Gastrocnemius medialis (tissue), 4 donors: Measurements from ENCODE around the gene SRPK2. TPM values are rescaled to one million over a fixed set of nuclear protein-coding genes. Genes with fewer than 3 reads are reported as not detected.

Experiments
- ATAC-seq, 2 donors: fragments of 150-250 bp; one replicate each; pipeline ENCODE4 v1.9.1; 2016
- DNase-seq, 2 donors: peaks; one replicate each; pipeline ENCODE4 v3.0.0-alpha.2; 2019
- H3K27ac ChIP-seq, 4 donors: fragments of 200-600 bp; sonication (generic); 1 replicate in 1 of 4; 2 replicates in 3 of 4; pipeline ENCODE4 v1.5.1; 2016 to 2018; ENCODE audit warnings: mild to moderate bottlenecking in 2 of 4, moderate library complexity in 1 of 4
- H3K27me3 ChIP-seq, 3 donors: fragments of 200-600 bp; sonication (generic) in 2 of 3; 1 replicate in 1 of 3; 2 replicates in 2 of 3; pipeline versions ENCODE4 v1.5.1 to v1.6.0; 2016 to 2019; ENCODE audit warnings: mild to moderate bottlenecking in 1 of 3, moderate library complexity in 1 of 3
- H3K36me3 ChIP-seq, 2 donors: fragments of 200-600 bp; sonication (generic) in 1 of 2; one replicate each; pipeline ENCODE4 v1.5.1; 2017 to 2018
- H3K4me1 ChIP-seq, 2 donors: fragments of 200-600 bp; sonication (generic) in 1 of 2; one replicate each; pipeline ENCODE4 v1.5.1; 2016 to 2017; ENCODE audit warnings: mild to moderate bottlenecking in 2 of 2
- H3K4me3 ChIP-seq, 4 donors: fragments of 200-600 bp; sonication (generic) in 3 of 4; 1 replicate in 1 of 4; 2 replicates in 3 of 4; pipeline ENCODE4 v1.5.1; 2016 to 2019; ENCODE audit warnings: mild to moderate bottlenecking in 2 of 4
- H3K9me3 ChIP-seq, 3 donors: fragments of 200-600 bp; sonication (generic) in 2 of 3; 1 replicate in 1 of 3; 2 replicates in 2 of 3; pipeline ENCODE4 v1.5.1; 2016 to 2019
- POLR2A ChIP-seq, 2 donors: fragments of 450-650 bp; IDR thresholded peaks; one replicate each; pipeline ENCODE4 v1.6.1; 2017; ENCODE audit warnings: antibody characterized with exemption in 2 of 2, mild to moderate bottlenecking in 2 of 2, moderate library complexity in 2 of 2
- in situ Hi-C, 4 donors: fragments of 200-750 bp; cut with MboI; loops; one replicate each; pipeline versions ENCODE4 v1.15.0 to v1.8.0; 2017; ENCODE audit warnings: low sequenced_read_pairs in 4 of 4
- intact Hi-C: fragments of 100-400 bp; cut with DNase I; formaldehyde crosslinking; loops from one replicate; pipeline ENCODE4 v1.15.1; 2023; ENCODE audit warnings: low total_unique reads
- total RNA-seq, 4 donors: library from RNA; depleted of rRNA; stranded (reverse); fragments of >200 nt; gene quantifications; one replicate each; pipeline versions ENCODE4 v1.1.0 to v1.2.3, GENCODE V29; 2016
- TF ChIP-seq, protein P1 (sequence below), 5 experiments: fragments of 450-650 bp in 3 of 5; fragments of 200-600 bp in 2 of 5; sonication (generic) in 2 of 5; IDR thresholded peaks in 4 of 5; conservative IDR thresholded peaks in 1 of 5; 1 replicate in 4 of 5; 2 replicates in 1 of 5; pipeline ENCODE4 v1.5.1; 2016 to 2019; ENCODE audit warnings: antibody characterized with exemption in 5 of 5, mild to moderate bottlenecking in 3 of 5, moderate library complexity in 3 of 5

SRPK2 gene
- total RNA-seq, 4 donors from 2014 or later, result 18.1 to 49.0 (median 21.3) TPM

DNA sequence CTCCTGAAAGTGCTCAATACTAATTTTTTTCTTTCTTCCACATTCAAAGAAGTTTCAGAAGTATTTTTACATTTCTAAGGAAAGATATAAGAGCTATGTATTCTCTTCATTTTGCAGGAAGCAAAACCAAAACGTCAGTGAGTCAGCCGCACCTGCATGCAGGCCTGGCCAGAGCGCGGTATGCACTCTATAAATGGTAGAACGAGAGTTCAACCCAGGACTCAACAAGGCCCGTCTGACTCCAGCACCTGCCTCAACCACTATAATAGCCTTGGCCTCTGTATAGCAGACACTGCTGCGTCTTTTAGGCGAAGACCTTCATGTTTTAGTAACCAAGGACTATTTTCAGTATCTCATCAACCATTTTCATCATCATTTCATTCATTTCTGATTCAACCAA, 261.5 kb downstream of the SRPK2 start:
- H3K9me3 ChIP-seq, result no peaks in the 10 kb centered on the region
- peaks cover 11 to 13% of the 10 kb centered on the region in 2 donors for H3K4me1 ChIP-seq
- no peaks in the 10 kb centered on the region for H3K27me3 ChIP-seq
- intact Hi-C loops, result no loop called here
- peaks cover 0 to 33% of the 10 kb centered on the region in 2 donors for H3K36me3 ChIP-seq
- no peak for TF ChIP-seq POLR2A (IDR thresholded peaks at IDR 0.05)
- TF ChIP-seq, protein P1, sequence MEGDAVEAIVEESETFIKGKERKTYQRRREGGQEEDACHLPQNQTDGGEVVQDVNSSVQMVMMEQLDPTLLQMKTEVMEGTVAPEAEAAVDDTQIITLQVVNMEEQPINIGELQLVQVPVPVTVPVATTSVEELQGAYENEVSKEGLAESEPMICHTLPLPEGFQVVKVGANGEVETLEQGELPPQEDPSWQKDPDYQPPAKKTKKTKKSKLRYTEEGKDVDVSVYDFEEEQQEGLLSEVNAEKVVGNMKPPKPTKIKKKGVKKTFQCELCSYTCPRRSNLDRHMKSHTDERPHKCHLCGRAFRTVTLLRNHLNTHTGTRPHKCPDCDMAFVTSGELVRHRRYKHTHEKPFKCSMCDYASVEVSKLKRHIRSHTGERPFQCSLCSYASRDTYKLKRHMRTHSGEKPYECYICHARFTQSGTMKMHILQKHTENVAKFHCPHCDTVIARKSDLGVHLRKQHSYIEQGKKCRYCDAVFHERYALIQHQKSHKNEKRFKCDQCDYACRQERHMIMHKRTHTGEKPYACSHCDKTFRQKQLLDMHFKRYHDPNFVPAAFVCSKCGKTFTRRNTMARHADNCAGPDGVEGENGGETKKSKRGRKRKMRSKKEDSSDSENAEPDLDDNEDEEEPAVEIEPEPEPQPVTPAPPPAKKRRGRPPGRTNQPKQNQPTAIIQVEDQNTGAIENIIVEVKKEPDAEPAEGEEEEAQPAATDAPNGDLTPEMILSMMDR (IDR thresholded peaks at IDR 0.05 in 4 of 5, conservative IDR thresholded peaks at IDR 0.05 in 1 of 5), result no peak
- peak in 1 of 2 donors; percentile 46 for DNase-seq
- no peak overlapping the region for H3K4me3 ChIP-seq
- in situ Hi-C loops, result no loop called here
- peak; percentile 80 to 91 for ATAC-seq
- peak overlapping the region; percentile 11 to 69 (median 60) for H3K27ac ChIP-seq

GRCh38 chr7:105126436-105126975, 262.2 kb downstream of the SRPK2 start:
- ATAC-seq, result no peak
- H3K36me3 ChIP-seq, result peaks cover 0 to 27% of the 10 kb centered on the region in 2 donors
- H3K27ac ChIP-seq, result peak overlapping the region; percentile 11 to 69 (median 60)
- H3K9me3 ChIP-seq, result no peaks in the 10 kb centered on the region
- H3K4me3 ChIP-seq, result no peak overlapping the region
- no peak for TF ChIP-seq POLR2A (IDR thresholded peaks at IDR 0.05)
- TF ChIP-seq, protein P1 (IDR thresholded peaks at IDR 0.05 in 4 of 5, conservative IDR thresholded peaks at IDR 0.05 in 1 of 5), result no peak
- no peak for DNase-seq
- H3K27me3 ChIP-seq, result no peaks in the 10 kb centered on the region
- H3K4me1 ChIP-seq, result peaks cover 11 to 13% of the 10 kb centered on the region in 2 donors
- in situ Hi-C loops (no loop called here), intact Hi-C loops (no loop called here)

DNA sequence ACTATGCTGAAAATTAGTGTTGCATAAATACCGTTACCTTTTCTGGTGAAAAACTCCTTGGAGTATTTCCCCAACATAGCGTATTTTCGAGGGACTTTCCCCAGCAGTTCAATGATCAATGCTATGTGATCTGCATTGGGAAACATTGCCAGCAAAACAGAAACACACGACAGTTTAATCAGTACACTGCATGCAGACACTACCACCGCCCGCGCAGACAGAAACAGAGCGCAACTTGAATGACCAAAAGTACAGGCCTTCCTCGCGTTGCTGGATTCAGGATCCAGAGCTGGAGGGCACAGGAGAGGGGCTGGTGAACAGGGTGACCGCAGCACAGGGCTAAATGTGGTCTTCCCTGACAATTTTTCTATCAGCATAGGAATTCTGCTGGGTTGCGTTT, 263.0 kb downstream of the SRPK2 start:
- DNase-seq (no peak), ATAC-seq (no peak)
- Histone ChIP-seq H3K27me3 (no peaks in the 10 kb centered on the region), H3K4me1 (peaks cover 11 to 13% of the 10 kb centered on the region in 2 donors), H3K27ac (no peak overlapping the region), H3K4me3 (no peak overlapping the region), H3K9me3 (no peaks in the 10 kb centered on the region), H3K36me3 (peaks cover 0 to 25% of the 10 kb centered on the region in 2 donors)
- intact Hi-C loops (no loop called here), in situ Hi-C loops (no loop called here)
- TF ChIP-seq POLR2A (IDR thresholded peaks at IDR 0.05), result no peak
- TF ChIP-seq, protein P1 (IDR thresholded peaks at IDR 0.05 in 4 of 5, conservative IDR thresholded peaks at IDR 0.05 in 1 of 5), result no peak

DNA sequence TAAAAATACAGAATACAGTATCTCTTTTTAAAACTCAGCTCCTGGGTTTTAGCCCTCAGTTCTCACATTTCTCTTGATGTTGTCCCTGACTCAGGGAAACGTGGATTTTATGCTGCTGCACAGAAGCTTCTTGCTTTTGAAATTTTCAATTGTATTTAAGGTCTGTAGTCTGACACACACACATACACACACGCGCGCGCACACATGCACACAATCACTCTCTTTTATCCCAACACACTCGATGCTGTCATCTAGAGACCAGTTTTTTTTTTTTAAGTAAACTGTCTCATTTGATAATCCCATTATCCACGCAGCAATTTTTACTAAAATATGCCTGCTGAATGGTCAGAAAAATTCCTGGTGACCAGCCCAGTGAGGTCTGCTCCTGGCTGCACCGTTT, 266.1 kb downstream of the SRPK2 start:
- in situ Hi-C loops, result no loop called here
- Histone ChIP-seq H3K4me1 (peaks cover 10 to 11% of the 10 kb centered on the region in 2 donors), H3K36me3 (peaks cover 0 to 25% of the 10 kb centered on the region in 2 donors), H3K27ac (no peak overlapping the region), H3K9me3 (no peaks in the 10 kb centered on the region), H3K27me3 (no peaks in the 10 kb centered on the region), H3K4me3 (no peak overlapping the region)
- DNase-seq (no peak), ATAC-seq (no peak)
- intact Hi-C loops, result no loop called here
- TF ChIP-seq POLR2A (IDR thresholded peaks at IDR 0.05), result no peak
- TF ChIP-seq, protein P1 (IDR thresholded peaks at IDR 0.05 in 4 of 5, conservative IDR thresholded peaks at IDR 0.05 in 1 of 5), result no peak
